ENCODE measurements around the gene UBA1. TPM values are rescaled to one million over a fixed set of nuclear protein-coding genes. Genes with fewer than 3 reads are reported as not detected.

The UBA1 gene
- total RNA-seq, 1 donor from 2014 or later, result 350 TPM

DNA sequence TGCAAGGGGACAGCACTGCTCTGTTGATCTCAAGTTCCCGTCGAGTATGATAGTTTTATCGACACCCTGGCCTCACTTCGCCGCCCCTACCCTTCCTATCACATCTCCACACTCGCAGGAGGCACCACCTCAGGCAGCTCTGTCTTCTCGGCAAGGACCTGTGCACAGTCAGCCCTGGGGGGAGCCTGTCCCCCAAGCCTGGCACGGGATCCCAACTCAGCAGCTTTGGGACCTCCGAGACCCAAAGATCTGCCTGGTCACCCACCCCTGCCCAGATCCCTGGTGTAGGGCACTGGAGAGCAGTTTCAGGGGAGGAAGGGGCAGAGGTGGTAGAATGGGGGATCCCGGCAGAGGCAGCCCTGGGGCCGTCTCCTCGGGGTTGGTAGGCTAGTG lies 18.0 kb upstream of the UBA1 start:
- DNase-seq (ENCODE audit: low spot score in 2 of 2, unreplicated experiment in 2 of 2), result no peak
- H3K4me3 Mint-ChIP-seq, result no peak overlapping the region
- peaks cover 3% of the 10 kb centered on the region for H3K9me3 Mint-ChIP-seq
- no peaks in the 10 kb centered on the region for H3K27me3 Mint-ChIP-seq (ENCODE audit: low read depth)
- TF ChIP-seq, protein P1, sequence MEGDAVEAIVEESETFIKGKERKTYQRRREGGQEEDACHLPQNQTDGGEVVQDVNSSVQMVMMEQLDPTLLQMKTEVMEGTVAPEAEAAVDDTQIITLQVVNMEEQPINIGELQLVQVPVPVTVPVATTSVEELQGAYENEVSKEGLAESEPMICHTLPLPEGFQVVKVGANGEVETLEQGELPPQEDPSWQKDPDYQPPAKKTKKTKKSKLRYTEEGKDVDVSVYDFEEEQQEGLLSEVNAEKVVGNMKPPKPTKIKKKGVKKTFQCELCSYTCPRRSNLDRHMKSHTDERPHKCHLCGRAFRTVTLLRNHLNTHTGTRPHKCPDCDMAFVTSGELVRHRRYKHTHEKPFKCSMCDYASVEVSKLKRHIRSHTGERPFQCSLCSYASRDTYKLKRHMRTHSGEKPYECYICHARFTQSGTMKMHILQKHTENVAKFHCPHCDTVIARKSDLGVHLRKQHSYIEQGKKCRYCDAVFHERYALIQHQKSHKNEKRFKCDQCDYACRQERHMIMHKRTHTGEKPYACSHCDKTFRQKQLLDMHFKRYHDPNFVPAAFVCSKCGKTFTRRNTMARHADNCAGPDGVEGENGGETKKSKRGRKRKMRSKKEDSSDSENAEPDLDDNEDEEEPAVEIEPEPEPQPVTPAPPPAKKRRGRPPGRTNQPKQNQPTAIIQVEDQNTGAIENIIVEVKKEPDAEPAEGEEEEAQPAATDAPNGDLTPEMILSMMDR (IDR thresholded peaks at IDR 0.05; ENCODE audit: unreplicated experiment), result no peak
- no peak overlapping the region for H3K27ac Mint-ChIP-seq
- peaks cover 17% of the 10 kb centered on the region for H3K36me3 Mint-ChIP-seq
- H3K4me1 Mint-ChIP-seq, result no peaks in the 10 kb centered on the region

DNA sequence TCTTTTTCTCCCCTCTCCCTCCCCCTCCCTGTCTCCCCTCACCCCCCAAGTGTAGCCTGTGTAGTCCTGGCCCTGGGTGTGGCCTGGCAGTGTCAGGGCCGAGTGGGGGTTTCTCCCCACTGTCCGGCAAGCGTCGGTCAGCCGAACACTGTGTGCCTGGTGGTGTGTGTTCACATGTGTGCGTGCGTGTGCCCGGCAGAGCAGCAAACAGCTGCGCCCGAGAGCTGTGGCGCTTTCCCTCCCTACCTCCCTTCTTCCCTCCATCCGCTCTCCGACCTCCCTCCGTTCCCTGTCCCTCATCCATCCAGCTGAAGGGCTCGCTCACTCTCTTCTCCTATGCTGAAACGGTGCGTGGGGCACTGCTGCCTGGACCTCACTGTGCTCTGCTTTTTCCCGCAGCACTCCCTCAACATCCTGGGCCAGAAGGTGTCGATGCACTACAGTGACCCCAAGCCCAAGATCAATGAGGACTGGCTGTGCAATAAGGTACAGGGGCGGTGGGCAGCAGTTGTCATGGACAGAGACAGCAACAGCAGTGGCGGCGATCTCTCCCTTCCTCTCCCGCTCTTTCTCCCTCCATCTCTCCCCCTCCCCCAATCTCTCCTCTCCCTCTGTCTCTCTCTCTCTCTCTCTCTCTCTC lies 17.4 kb upstream of the UBA1 start:
- no peak overlapping the region for H3K27ac Mint-ChIP-seq
- TF ChIP-seq, protein P1 (IDR thresholded peaks at IDR 0.05; ENCODE audit: unreplicated experiment), result no peak
- H3K4me3 Mint-ChIP-seq, result no peak overlapping the region
- H3K4me1 Mint-ChIP-seq, result no peaks in the 10 kb centered on the region
- no peaks in the 10 kb centered on the region for H3K27me3 Mint-ChIP-seq (ENCODE audit: low read depth)
- DNase-seq (ENCODE audit: low spot score in 2 of 2, unreplicated experiment in 2 of 2), result no peak
- peaks cover 3% of the 10 kb centered on the region for H3K9me3 Mint-ChIP-seq
- H3K36me3 Mint-ChIP-seq, result peaks cover 17% of the 10 kb centered on the region

DNA sequence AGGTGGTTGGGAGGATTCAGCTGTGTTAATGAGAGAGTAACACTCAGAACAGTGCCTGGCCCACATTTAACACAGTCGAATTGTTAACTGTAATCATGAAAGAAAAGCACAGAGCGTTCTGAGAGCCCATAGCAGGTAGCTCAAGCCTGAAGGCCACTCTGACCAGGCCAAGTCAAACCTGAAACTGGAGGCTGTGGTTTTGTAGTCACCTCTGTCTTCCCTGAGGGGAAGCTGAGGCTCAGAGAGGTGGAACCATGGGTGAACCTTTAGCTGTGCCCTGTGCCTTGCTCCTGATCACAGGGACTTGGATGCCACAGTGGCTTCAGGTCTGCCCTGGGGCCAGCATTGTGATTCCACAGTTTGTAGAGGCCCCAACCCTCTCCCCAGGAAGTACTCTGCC lies 16.6 kb upstream of the UBA1 start:
- TF ChIP-seq, protein P1 (IDR thresholded peaks at IDR 0.05; ENCODE audit: unreplicated experiment), result no peak
- Mint-ChIP-seq H3K36me3 (peaks cover 13% of the 10 kb centered on the region), H3K27me3 (ENCODE audit: low read depth) (no peaks in the 10 kb centered on the region), H3K4me3 (no peak overlapping the region), H3K9me3 (no peaks in the 10 kb centered on the region), H3K27ac (no peak overlapping the region), H3K4me1 (no peaks in the 10 kb centered on the region)
- no peak for DNase-seq (ENCODE audit: low spot score in 2 of 2, unreplicated experiment in 2 of 2)

DNA sequence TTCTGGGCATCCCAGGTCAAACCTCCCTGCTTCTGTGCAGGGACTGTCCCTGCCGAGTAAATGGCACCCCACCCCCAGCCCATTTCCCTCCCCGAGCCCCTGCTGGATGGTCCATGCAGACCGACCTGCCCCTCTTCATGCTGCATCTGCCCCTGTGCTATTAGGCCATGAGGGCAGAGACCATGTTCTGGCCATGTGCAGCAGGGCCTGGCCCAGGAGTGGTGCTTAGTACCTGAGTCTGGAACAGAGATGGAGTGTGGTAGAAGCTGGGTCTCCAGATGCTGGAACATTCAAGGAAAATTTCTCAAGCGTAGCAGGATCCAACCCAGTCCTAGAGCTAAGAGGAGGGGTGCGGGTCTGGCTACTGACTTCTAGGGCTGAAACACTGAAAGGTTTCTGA lies 15.3 kb upstream of the UBA1 start:
- DNase-seq (ENCODE audit: low spot score in 2 of 2, unreplicated experiment in 2 of 2), result no peak
- Mint-ChIP-seq H3K27ac (no peak overlapping the region), H3K9me3 (no peaks in the 10 kb centered on the region), H3K4me1 (no peaks in the 10 kb centered on the region), H3K27me3 (ENCODE audit: low read depth) (no peaks in the 10 kb centered on the region), H3K4me3 (no peak overlapping the region), H3K36me3 (peaks cover 19% of the 10 kb centered on the region)
- TF ChIP-seq, protein P1 (IDR thresholded peaks at IDR 0.05; ENCODE audit: unreplicated experiment), result no peak

DNA sequence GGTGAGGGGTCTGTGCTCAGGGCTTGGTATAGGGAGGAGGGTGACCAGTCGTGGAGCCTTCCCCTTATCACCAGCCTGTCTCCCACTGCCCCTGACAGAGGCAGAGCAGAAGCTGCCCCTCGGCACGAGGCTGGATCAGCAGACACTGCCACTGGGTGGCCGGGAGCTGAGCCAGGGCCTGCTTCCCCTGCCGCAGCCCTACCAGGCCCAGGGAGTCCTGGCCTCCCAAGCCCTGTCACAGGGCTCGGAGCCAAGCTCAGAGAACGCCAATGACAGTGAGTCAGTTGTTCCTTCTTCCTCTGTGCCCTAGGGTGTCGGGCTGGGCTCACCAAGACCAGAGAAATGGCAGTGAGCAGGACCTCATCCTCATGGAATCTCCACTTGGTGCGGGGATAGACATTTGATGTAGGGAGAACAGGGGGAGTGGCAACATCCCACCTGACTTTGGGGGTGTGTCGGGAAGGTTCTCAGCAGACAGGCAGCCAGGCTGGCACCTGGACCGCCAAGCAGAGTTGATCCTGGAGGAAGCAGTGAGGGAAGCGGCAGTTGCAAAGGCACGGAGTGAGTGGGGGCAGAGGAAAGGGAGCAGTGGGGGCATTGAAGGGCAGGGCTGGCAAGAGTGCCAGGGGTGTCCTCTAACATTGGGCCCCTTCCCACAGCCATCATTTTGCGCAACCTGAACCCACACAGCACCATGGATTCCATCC lies 14.3 kb upstream of the UBA1 start:
- no peaks in the 10 kb centered on the region for H3K27me3 Mint-ChIP-seq (ENCODE audit: low read depth)
- TF ChIP-seq, protein P1 (IDR thresholded peaks at IDR 0.05; ENCODE audit: unreplicated experiment), result no peak
- no peak for DNase-seq (ENCODE audit: low spot score in 2 of 2, unreplicated experiment in 2 of 2)
- no peaks in the 10 kb centered on the region for H3K4me1 Mint-ChIP-seq
- no peaks in the 10 kb centered on the region for H3K9me3 Mint-ChIP-seq
- no peak overlapping the region for H3K27ac Mint-ChIP-seq
- H3K36me3 Mint-ChIP-seq, result peaks cover 19% of the 10 kb centered on the region
- H3K4me3 Mint-ChIP-seq, result no peak overlapping the region
